Body of pancreas (tissue), 4 donors: ENCODE results near the gene C11orf71. TPM values are rescaled to one million over a fixed set of nuclear protein-coding genes. Genes with fewer than 3 reads are reported as not detected.

Experiments
- ATAC-seq: fragments of 150-250 bp; one replicate; pipeline ENCODE4 v1.9.1; 2016
- DNase-seq, 4 donors: peaks; one replicate each; pipeline ENCODE4 v3.0.0-alpha.2; 2019
- H3K27ac ChIP-seq, 4 donors: fragments of 200-600 bp; sonication (generic); 1 replicate in 3 of 4; 2 replicates in 1 of 4; pipeline versions ENCODE4 v1.5.1 to v1.6.1; 2016 to 2019; ENCODE audit warnings: mild to moderate bottlenecking in 1 of 4, mixed read lengths in 1 of 4, moderate library complexity in 1 of 4
- H3K27me3 ChIP-seq, 2 donors: fragments of 200-600 bp; sonication (generic); one replicate each; pipeline ENCODE4 v1.6.0; 2016; ENCODE audit warnings: mild to moderate bottlenecking in 1 of 2
- H3K36me3 ChIP-seq, 2 donors: fragments of 200-600 bp; sonication (generic); replicated peaks in 1 of 2; 2 replicates each; pipeline ENCODE4 v1.5.1; 2016; ENCODE audit warnings: low read depth in 2 of 2; ENCODE audit not compliant: insufficient read depth in 1 of 2
- H3K4me1 ChIP-seq: fragments of 200-600 bp; sonication (generic); one replicate; pipeline ENCODE4 v1.6.0; 2016
- H3K4me3 ChIP-seq, 2 donors: fragments of 200-600 bp; sonication (generic); 1 replicate in 1 of 2; 2 replicates in 1 of 2; pipeline ENCODE4 v1.5.1; 2016 to 2019
- H3K9me3 ChIP-seq, 3 donors: fragments of 200-600 bp; sonication (generic); 1 replicate in 2 of 3; 2 replicates in 1 of 3; pipeline ENCODE4 v1.5.1; 2016
- POLR2A ChIP-seq, 3 donors: fragments of 450-650 bp; IDR thresholded peaks; one replicate each; pipeline ENCODE4 v1.6.1; 2016; ENCODE audit warnings: antibody characterized with exemption in 3 of 3, mild to moderate bottlenecking in 2 of 3
- WGBS, 2 donors: methylation state at CpG; one replicate each; pipeline ENCODE4 v1.1.5; 2017; 5-methylcytosine and 5-hydroxymethylcytosine counted together
- intact Hi-C: fragments of 100-400 bp; cut with DNase I; formaldehyde crosslinking; loops from one replicate; pipeline ENCODE4 v1.15.1; 2023
- total RNA-seq, 2 donors: library from RNA; depleted of rRNA; stranded (reverse); fragments of >200 nt; gene quantifications; one replicate each; pipeline ENCODE4 v1.1.0, GENCODE V29; 2016
- TF ChIP-seq, protein P1 (sequence below), 7 experiments: fragments of 450-650 bp in 4 of 7; fragments of 200-600 bp in 3 of 7; sonication (generic) in 3 of 7; IDR thresholded peaks; one replicate each; pipeline ENCODE4 v1.5.1; 2016 to 2019; ENCODE audit warnings: antibody characterized with exemption in 7 of 7

C11orf71 gene
- total RNA-seq, 2 donors from 2014 or later: 5.4 to 8.2 TPM

- peaks cover 0 to 5% of the 10 kb centered on the region in 2 donors for H3K27me3 ChIP-seq
- H3K27ac ChIP-seq: no peak overlapping the region
- H3K36me3 ChIP-seq: no peaks in the 10 kb centered on the region
- no peaks in the 10 kb centered on the region for H3K9me3 ChIP-seq
- H3K4me1 ChIP-seq: no peaks in the 10 kb centered on the region
- ATAC-seq (no peak), DNase-seq (no peak)
- TF ChIP-seq, protein P1, sequence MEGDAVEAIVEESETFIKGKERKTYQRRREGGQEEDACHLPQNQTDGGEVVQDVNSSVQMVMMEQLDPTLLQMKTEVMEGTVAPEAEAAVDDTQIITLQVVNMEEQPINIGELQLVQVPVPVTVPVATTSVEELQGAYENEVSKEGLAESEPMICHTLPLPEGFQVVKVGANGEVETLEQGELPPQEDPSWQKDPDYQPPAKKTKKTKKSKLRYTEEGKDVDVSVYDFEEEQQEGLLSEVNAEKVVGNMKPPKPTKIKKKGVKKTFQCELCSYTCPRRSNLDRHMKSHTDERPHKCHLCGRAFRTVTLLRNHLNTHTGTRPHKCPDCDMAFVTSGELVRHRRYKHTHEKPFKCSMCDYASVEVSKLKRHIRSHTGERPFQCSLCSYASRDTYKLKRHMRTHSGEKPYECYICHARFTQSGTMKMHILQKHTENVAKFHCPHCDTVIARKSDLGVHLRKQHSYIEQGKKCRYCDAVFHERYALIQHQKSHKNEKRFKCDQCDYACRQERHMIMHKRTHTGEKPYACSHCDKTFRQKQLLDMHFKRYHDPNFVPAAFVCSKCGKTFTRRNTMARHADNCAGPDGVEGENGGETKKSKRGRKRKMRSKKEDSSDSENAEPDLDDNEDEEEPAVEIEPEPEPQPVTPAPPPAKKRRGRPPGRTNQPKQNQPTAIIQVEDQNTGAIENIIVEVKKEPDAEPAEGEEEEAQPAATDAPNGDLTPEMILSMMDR (IDR thresholded peaks at IDR 0.05): no peak
- no peak for TF ChIP-seq POLR2A (IDR thresholded peaks at IDR 0.05)
- WGBS, 2 donors: 86 to 88% methylated on average over 7 of the region's 7 CpGs
- intact Hi-C loops: no loop called here
- H3K4me3 ChIP-seq: no peak overlapping the region
Observed at GRCh38 chr11:114377612-114378267, 22.6 kb downstream of the C11orf71 start.

- WGBS, 2 donors: 85 to 86% methylated on average over 3 of the region's 3 CpGs
- no peak for DNase-seq
- H3K4me1 ChIP-seq: no peaks in the 10 kb centered on the region
- H3K36me3 ChIP-seq: no peaks in the 10 kb centered on the region
- intact Hi-C loops: no loop called here
- peaks cover 0 to 5% of the 10 kb centered on the region in 2 donors for H3K27me3 ChIP-seq
- H3K4me3 ChIP-seq: no peak overlapping the region
- ATAC-seq: no peak
- no peak overlapping the region for H3K27ac ChIP-seq
- no peak for TF ChIP-seq POLR2A (IDR thresholded peaks at IDR 0.05)
- TF ChIP-seq, protein P1 (IDR thresholded peaks at IDR 0.05): no peak
- H3K9me3 ChIP-seq: no peaks in the 10 kb centered on the region
Observed at GRCh38 chr11:114375052-114375451, 25.3 kb downstream of the C11orf71 start.

DNA sequence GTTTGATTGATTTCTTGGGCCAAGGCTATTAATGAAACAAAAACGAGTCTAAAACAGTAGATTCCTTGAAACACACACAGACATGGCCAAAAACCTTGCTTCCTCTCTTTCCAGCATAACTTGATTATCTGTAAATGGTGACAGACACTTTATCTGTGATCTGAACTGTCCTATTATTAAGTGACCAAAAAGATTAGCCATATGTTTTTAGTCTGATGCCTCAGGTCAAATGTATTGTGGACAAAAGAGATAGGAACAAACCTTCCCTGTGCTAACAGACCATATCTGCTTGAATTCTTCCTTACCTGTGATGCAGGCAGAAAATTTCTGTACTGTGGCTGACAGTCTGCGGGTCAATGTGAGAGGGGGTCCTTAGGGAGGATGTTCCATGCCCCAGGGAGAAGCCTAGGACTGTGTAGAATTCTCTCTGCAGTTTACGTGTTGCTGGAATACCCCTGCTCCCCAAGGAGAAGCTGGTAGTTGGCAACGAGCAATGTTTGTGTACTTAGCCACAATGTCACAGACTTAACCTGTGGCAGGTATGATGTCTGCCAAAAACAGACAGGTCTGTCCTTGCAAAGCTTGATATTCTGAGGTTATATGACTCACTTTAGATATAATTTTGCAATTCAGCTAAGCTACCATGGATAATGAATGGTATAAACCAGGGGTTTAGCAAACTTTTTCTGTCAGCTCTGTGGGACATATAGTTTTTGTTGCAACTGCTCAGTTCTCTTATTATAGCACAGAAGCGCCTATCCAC, 31.2 kb downstream of the C11orf71 start:
- DNase-seq (peak in 1 of 4 donors; percentile 19), ATAC-seq (no peak)
- Histone ChIP-seq H3K36me3 (no peaks in the 10 kb centered on the region), H3K4me1 (no peaks in the 10 kb centered on the region), H3K27me3 (no peaks in the 10 kb centered on the region), H3K9me3 (no peaks in the 10 kb centered on the region), H3K27ac (no peak overlapping the region), H3K4me3 (no peak overlapping the region)
- TF ChIP-seq POLR2A (IDR thresholded peaks at IDR 0.05): no peak
- TF ChIP-seq, protein P1 (IDR thresholded peaks at IDR 0.05): no peak
- intact Hi-C loops: no loop called here
- WGBS, 2 donors: 43 to 45% methylated on average over 5 of the region's 5 CpGs

DNA sequence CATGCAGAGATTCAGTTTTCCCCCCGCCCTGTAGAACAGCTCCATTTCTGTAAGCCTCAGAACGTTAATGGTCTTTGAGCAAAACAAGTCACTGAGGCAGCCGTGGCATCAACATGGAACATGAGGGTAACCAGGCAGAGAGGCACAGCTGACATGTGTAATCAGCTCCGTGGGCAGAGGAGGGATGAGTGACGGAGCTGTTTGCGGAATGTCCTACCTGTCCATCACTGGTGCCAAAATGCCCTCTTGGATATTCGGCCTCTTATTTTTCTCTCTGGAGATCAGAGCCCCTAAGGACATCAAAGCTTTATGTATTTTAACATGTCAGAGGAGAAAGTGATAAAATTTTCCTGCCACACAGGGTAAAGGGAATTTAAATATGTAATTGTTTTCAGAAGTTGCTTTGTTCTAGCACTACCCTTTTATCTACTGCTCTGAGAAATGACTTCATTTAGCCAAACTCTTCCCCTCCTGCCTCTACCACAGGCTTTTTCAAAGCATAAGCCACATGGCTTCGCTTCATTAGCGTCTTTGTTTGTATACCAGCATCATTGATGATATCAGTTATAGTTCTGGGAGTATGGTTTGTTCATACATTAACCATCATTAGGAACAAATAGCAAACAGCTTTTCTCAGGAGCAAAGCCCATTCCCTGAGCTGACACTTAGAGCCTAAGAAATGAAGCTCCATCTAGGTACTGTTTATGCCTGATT, 32.9 kb downstream of the C11orf71 start:
- TF ChIP-seq, protein P1 (IDR thresholded peaks at IDR 0.05): no peak
- no peak for TF ChIP-seq POLR2A (IDR thresholded peaks at IDR 0.05)
- Histone ChIP-seq H3K36me3 (no peaks in the 10 kb centered on the region), H3K4me1 (no peaks in the 10 kb centered on the region), H3K27me3 (no peaks in the 10 kb centered on the region), H3K27ac (no peak overlapping the region), H3K9me3 (no peaks in the 10 kb centered on the region), H3K4me3 (no peak overlapping the region)
- no peak for DNase-seq
- WGBS, 2 donors: 48 to 59% methylated on average over 9 of the region's 9 CpGs
- ATAC-seq: no peak
- intact Hi-C loops: no loop called here
